Lower lobe of right lung (tissue), 2 donors: ENCODE measurements around the gene KIAA0513. TPM values are rescaled to one million over a fixed set of nuclear protein-coding genes. Genes with fewer than 3 reads are reported as not detected.

ENCODE experiments used
- ATAC-seq, 2 donors: fragments of 200-7000 bp; cut with Tn5 transposase; one replicate each; pipeline ENCODE4 v1.9.1; 2020 to 2022; ENCODE audit warnings: mild to moderate bottlenecking in 2 of 2, moderate library complexity in 2 of 2
- DNase-seq: peaks from one replicate; pipeline ENCODE4 v3.0.0-alpha.2; 2020
- H3K27ac ChIP-seq: fragments of 200-600 bp; one replicate; pipeline ENCODE4 v1.8.0; 2022
- H3K27me3 ChIP-seq: fragments of 200-600 bp; one replicate; pipeline ENCODE4 v1.8.0; 2022; ENCODE audit warnings: low read depth
- H3K36me3 ChIP-seq: fragments of 200-600 bp; one replicate; pipeline ENCODE4 v1.8.0; 2022; ENCODE audit warnings: mild to moderate bottlenecking
- H3K4me1 ChIP-seq: fragments of 200-600 bp; one replicate; pipeline ENCODE4 v1.8.0; 2022
- H3K4me3 ChIP-seq: fragments of 200-600 bp; one replicate; pipeline ENCODE4 v1.8.0; 2022; ENCODE audit warnings: mild to moderate bottlenecking
- H3K9me3 ChIP-seq: fragments of 200-600 bp; one replicate; pipeline ENCODE4 v1.8.0; 2022
- intact Hi-C: fragments of 100-400 bp; cut with DNase I; formaldehyde crosslinking; loops from one replicate; pipeline ENCODE4 v1.11.0; 2022
- total RNA-seq: library from RNA; stranded (reverse); fragmentation: NEBNext Ultra II Directional; extraction: Animal tissue kit (Norgen Biotek cat#: 25700); gene quantifications from one replicate; pipeline ENCODE4 v1.2.1, GENCODE V29; 2021
- TF ChIP-seq, protein P1 (sequence below): fragments of 200-600 bp; IDR thresholded peaks from one replicate; pipeline ENCODE4 v1.8.0; 2022; ENCODE audit warnings: antibody characterized with exemption, mild to moderate bottlenecking
- donor health status: DM: no; HTN: yes; CAD: no; lungs with severe emphysema.

KIAA0513 gene
- total RNA-seq, 1 donor from 2014 or later, result 31.1 TPM

DNA sequence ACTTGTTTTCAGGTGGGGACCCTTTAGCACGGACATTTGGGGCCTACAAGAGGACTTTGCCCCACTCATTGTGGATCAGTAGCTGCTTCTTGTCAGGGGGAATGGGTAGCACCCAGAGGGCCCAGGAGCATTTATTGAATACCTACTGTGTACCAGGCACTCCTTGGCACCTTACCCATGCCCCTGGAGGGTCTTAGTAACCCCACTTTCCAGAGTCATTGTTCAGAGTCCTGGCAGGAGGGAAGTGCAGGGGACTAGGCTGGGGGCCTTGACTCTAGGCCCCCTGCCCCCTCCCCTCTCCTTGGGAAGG lies 105.7 kb downstream of the KIAA0513 start:
- TF ChIP-seq, protein P1, sequence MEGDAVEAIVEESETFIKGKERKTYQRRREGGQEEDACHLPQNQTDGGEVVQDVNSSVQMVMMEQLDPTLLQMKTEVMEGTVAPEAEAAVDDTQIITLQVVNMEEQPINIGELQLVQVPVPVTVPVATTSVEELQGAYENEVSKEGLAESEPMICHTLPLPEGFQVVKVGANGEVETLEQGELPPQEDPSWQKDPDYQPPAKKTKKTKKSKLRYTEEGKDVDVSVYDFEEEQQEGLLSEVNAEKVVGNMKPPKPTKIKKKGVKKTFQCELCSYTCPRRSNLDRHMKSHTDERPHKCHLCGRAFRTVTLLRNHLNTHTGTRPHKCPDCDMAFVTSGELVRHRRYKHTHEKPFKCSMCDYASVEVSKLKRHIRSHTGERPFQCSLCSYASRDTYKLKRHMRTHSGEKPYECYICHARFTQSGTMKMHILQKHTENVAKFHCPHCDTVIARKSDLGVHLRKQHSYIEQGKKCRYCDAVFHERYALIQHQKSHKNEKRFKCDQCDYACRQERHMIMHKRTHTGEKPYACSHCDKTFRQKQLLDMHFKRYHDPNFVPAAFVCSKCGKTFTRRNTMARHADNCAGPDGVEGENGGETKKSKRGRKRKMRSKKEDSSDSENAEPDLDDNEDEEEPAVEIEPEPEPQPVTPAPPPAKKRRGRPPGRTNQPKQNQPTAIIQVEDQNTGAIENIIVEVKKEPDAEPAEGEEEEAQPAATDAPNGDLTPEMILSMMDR, result no peak
- Histone ChIP-seq H3K27ac (no peak overlapping the region), H3K4me1 (peaks cover 53% of the 10 kb centered on the region), H3K9me3 (no peaks in the 10 kb centered on the region), H3K36me3 (no peaks in the 10 kb centered on the region), H3K4me3 (no peak overlapping the region), H3K27me3 (no peaks in the 10 kb centered on the region)
- intact Hi-C loops, result no loop called here
- no peak for ATAC-seq
- no peak for DNase-seq

DNA sequence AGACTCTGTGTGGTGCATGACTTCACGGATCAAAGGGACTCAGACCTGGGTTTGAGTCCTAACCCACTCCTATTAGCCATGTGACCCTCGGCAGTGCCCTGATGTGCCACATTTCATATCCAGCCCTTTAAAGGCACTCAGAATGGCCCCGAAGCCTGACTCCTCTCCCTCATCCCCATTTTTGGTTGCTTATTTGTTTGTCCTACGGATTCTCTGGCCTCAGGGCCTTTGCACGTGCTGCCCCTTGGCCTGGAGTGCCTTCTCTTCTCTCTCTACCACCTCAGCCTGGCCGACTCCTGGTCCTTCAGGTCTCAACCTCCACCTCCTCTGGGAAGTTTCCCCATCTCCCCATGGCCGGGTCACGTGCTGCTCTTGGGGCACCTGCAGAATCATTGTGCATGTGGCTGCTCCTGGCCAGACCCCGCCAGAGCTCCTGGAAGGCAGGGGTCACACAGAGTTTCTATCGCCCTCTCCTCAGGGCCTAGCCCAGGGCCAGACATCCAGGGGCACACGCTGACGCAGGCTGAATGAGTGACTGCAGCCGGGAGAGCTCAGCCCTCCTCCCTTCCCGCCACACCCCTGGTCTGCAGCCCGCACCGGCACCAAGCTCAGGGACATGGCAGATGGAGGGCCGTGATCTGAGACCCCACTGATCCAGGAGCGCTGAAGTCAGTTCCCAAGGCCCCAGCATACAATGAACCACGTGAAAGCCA lies 106.6 kb downstream of the KIAA0513 start:
- ATAC-seq (no peak), DNase-seq (no peak)
- intact Hi-C loops, result no loop called here
- Histone ChIP-seq H3K4me3 (no peak overlapping the region), H3K27ac (peak overlapping the region; percentile 36), H3K36me3 (no peaks in the 10 kb centered on the region), H3K27me3 (no peaks in the 10 kb centered on the region), H3K4me1 (peaks cover 53% of the 10 kb centered on the region), H3K9me3 (no peaks in the 10 kb centered on the region)
- TF ChIP-seq, protein P1, result no peak

DNA sequence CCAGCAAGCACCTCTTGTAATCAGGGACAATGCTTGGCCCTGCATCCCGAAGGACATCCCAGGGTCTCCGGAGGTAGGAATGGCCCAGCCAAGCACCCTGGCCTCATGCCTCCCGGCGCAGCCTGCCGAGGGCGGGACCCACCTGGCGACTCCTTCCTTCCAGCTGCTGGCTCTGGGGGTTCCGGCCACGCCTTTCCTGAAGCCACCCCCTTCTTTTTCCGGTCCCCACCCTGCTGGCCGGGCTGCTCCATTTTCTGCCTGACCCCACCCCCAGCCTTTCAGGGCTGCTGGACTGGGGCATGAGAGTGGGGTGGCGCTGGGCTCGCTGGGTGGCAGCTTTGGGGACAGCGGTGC lies 107.2 kb downstream of the KIAA0513 start:
- Histone ChIP-seq H3K36me3 (no peaks in the 10 kb centered on the region), H3K9me3 (no peaks in the 10 kb centered on the region), H3K4me3 (no peak overlapping the region), H3K27me3 (no peaks in the 10 kb centered on the region), H3K4me1 (peaks cover 50% of the 10 kb centered on the region), H3K27ac (peak overlapping the region; percentile 36)
- TF ChIP-seq, protein P1, result no peak
- ATAC-seq, result no peak
- intact Hi-C loops, result no loop called here
- no peak for DNase-seq

DNA sequence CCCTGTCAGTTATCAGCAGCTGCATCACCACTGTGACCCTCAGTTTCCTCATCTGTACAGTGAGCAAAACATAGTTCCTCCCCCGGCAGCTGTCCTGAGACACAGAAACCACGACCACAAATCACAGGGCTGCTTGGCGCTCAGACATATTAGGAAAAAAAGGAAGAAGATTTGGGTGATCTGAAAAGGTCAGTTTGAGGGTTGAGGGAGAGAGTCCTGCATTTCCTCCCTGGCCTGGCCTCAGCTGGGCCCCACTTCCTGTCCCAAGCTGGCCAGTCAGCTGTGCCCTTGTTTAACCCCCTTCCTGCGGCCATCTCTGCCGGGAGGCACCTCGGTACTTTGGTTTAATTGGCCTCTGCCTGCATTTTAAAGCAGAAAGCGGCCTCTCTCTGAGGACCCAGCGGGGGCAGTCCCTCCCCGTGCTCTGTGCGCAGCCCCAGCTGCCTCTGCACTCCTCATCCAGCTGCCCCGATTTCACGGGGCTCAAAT lies 108.7 kb downstream of the KIAA0513 start:
- intact Hi-C loops, result no loop called here
- no peaks in the 10 kb centered on the region for H3K27me3 ChIP-seq
- DNase-seq, result peak; percentile 73
- H3K36me3 ChIP-seq, result no peaks in the 10 kb centered on the region
- H3K9me3 ChIP-seq, result no peaks in the 10 kb centered on the region
- peak overlapping the region; percentile 85 for H3K27ac ChIP-seq
- TF ChIP-seq, protein P1, result no peak
- peaks cover 37% of the 10 kb centered on the region for H3K4me1 ChIP-seq
- H3K4me3 ChIP-seq, result peak overlapping the region; percentile 49
- ATAC-seq, result peak; percentile 47 to 68

DNA sequence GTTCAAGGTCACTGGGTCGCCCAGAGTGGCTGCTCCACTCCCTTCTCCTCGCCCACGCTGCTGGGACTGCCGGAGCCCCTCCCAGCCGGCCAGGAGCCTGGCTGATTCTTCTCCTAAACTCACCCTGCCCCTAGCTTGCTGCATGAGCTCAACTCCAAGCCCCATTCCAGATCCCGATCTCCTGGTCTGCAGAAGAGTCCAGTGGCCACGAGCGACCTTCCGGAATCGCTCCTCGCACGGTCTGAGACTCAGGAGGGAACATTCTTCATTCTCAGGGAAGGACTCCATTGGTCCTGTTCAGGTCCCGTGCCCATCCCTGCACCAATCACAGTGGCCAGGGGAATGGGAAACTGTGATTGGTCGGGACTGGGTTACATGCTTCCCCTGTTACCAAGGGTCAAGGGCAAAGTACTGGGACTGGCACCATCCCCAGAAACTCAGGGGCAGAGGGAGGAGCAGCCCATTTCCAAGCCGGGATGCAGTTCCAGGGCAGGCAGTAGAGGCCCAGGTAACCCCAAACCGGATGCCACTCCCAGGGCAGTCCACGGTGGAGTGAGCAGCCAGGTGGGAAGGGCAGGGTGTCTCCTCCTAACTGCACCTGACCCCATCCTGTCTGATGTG lies 109.2 kb downstream of the KIAA0513 start:
- Histone ChIP-seq H3K36me3 (no peaks in the 10 kb centered on the region), H3K27me3 (no peaks in the 10 kb centered on the region), H3K4me1 (peaks cover 37% of the 10 kb centered on the region), H3K4me3 (peak overlapping the region; percentile 49), H3K27ac (peak overlapping the region; percentile 85), H3K9me3 (no peaks in the 10 kb centered on the region)
- ATAC-seq, result peak; percentile 63 to 82
- peak; percentile 70 for DNase-seq
- TF ChIP-seq, protein P1, result no peak
- intact Hi-C loops, result no loop called here
